H1 (cell line): Measurements from ENCODE around the gene UBE2E1. TPM values are rescaled to one million over a fixed set of nuclear protein-coding genes. Genes with fewer than 3 reads are reported as not detected.
A peak's percentile ranks its signal among the peaks of the same experiment; 100 is the strongest.

Source experiments
- CTCF ChIA-PET: fragments of 300-600 bp; sonication (Branson Sonifier 250); formaldehyde crosslinking; loops from one replicate; lab custom pipeline; 2021; ENCODE audit not compliant: partially characterized antibody; lab: Charles Lee
- POLR2A ChIA-PET: fragments of 300-600 bp; sonication (Branson Sonifier 250); formaldehyde crosslinking; loops from one replicate; lab custom pipeline; 2021; ENCODE audit warnings: inconsistent platforms; ENCODE audit not compliant: partially characterized antibody; lab: Charles Lee
- DNase-seq, 2 experiments: peaks; one replicate each; pipeline versions ENCODE4 v3.0.0 to v3.0.0-alpha.2; 2010 to 2022; ENCODE audit warnings: low spot score in 2 of 2, low read depth in 1 of 2, mixed read lengths in 1 of 2
- FAIRE-seq: peaks from 2 replicates; lab custom pipeline; 2011; peaks lifted over from hg19 to GRCh38; lab: Jason Lieb, UNC
- H2AFZ ChIP-seq: 2 replicates; pipeline ENCODE4 v1.8.1; 2012; ENCODE audit warnings: low read length, inconsistent platforms
- H2AK5ac ChIP-seq: 2 replicates; pipeline ENCODE4 v1.6.1; 2013; ENCODE audit warnings: low read depth, low read length
- H2BK120ac ChIP-seq: replicated peaks from 2 replicates; pipeline ENCODE3; 2013; ENCODE audit warnings: low read depth, low read length, inconsistent platforms
- H2BK12ac ChIP-seq: 2 replicates; pipeline ENCODE4 v1.6.1; 2013; ENCODE audit warnings: low read depth, low read length
- H2BK15ac ChIP-seq: 2 replicates; pipeline ENCODE4 v1.6.1; 2013; ENCODE audit warnings: low read length
- H2BK20ac ChIP-seq: 2 replicates; pipeline ENCODE4 v1.6.1; 2013; ENCODE audit warnings: low read length
- H2BK5ac ChIP-seq: 2 replicates; pipeline ENCODE4 v1.6.1; 2013; ENCODE audit warnings: low read depth, low read length
- H3K14ac ChIP-seq: 2 replicates; pipeline ENCODE4 v1.6.1; 2013; ENCODE audit warnings: inconsistent platforms; ENCODE audit not compliant: insufficient read length
- H3K18ac ChIP-seq: 2 replicates; pipeline ENCODE4 v1.6.1; 2013; ENCODE audit warnings: low read length; ENCODE audit errors: extremely low read depth
- H3K23ac ChIP-seq: 2 replicates; pipeline ENCODE4 v1.6.1; 2013; ENCODE audit warnings: inconsistent platforms; ENCODE audit not compliant: insufficient read length
- H3K23me2 ChIP-seq: 2 replicates; pipeline ENCODE4 v1.6.1; 2013; ENCODE audit warnings: low read depth, low read length
- H3K27ac ChIP-seq: 2 replicates; pipeline ENCODE4 v1.6.1; 2011; ENCODE audit warnings: low read depth, low read length, inconsistent platforms
- H3K27me3 ChIP-seq, 4 experiments: replicated peaks in 1 of 4; 1 replicate in 1 of 4; 2 replicates in 3 of 4; pipeline versions ENCODE4 v1.6.1 to v1.8.1; 2011 to 2013; ENCODE audit warnings: low read length in 3 of 4, mild to moderate bottlenecking in 3 of 4, inconsistent platforms in 2 of 4, mixed read lengths in 2 of 4, moderate library complexity in 1 of 4; ENCODE audit not compliant: control insufficient read depth in 3 of 4, insufficient read depth in 3 of 4; ENCODE audit errors: extremely low read depth in 1 of 4
- H3K36me3 ChIP-seq, 4 experiments: 2 replicates each; pipeline versions ENCODE4 v1.6.1 to v1.8.1; 2011 to 2013; ENCODE audit warnings: mild to moderate bottlenecking in 4 of 4, low read length in 3 of 4, moderate library complexity in 2 of 4, control low read depth in 1 of 4, inconsistent platforms in 1 of 4; ENCODE audit not compliant: insufficient read depth in 4 of 4, control insufficient read depth in 2 of 4
- H3K4ac ChIP-seq: replicated peaks from 2 replicates; pipeline ENCODE3; 2013; ENCODE audit warnings: low read length, low read depth, mixed read lengths, inconsistent platforms; ENCODE audit not compliant: insufficient read length
- H3K4me1 ChIP-seq, 4 experiments: replicated peaks in 1 of 4; 1 replicate in 1 of 4; 2 replicates in 3 of 4; pipeline versions ENCODE4 v1.6.1 to v1.8.1; 2011 to 2013; ENCODE audit warnings: low read length in 3 of 4, inconsistent platforms in 2 of 4, mixed read lengths in 1 of 4; ENCODE audit not compliant: insufficient read depth in 4 of 4, control insufficient read depth in 3 of 4
- H3K4me2 ChIP-seq, 2 experiments: 2 replicates each; pipeline versions ENCODE4 v1.6.1 to v1.8.1; 2011 to 2013; ENCODE audit warnings: low read depth in 2 of 2, low read length in 2 of 2, control low read depth in 1 of 2, inconsistent platforms in 1 of 2, mild to moderate bottlenecking in 1 of 2; ENCODE audit not compliant: insufficient read depth in 1 of 2
- H3K4me3 ChIP-seq, 4 experiments: fragments of 200-600, 300-600 bp in 1 of 4; sonication (generic), shearing (Covaris generic), sonication (Bioruptor Twin) in 1 of 4; 2 replicates each; pipeline versions ENCODE4 v1.5.1 to v1.8.1; 2011 to 2016; ENCODE audit warnings: low read length in 4 of 4, low read depth in 3 of 4, control low read depth in 2 of 4, inconsistent platforms in 2 of 4, mild to moderate bottlenecking in 2 of 4, mixed read lengths in 1 of 4, moderate library complexity in 1 of 4; ENCODE audit not compliant: insufficient read depth in 2 of 4; ENCODE audit errors: extremely low read depth in 1 of 4
- H3K56ac ChIP-seq: replicated peaks from 2 replicates; pipeline ENCODE3; 2013; ENCODE audit warnings: low read depth, mild to moderate bottlenecking, mixed read lengths, low read length, inconsistent platforms; ENCODE audit not compliant: insufficient read length
- H3K79me1 ChIP-seq: 2 replicates; pipeline ENCODE4 v1.6.1; 2013; ENCODE audit warnings: low read depth, low read length, control low read depth
- H3K79me2 ChIP-seq, 2 experiments: 2 replicates each; pipeline versions ENCODE4 v1.6.1 to v1.8.1; 2012 to 2013; ENCODE audit warnings: low read length in 2 of 2, mild to moderate bottlenecking in 2 of 2, inconsistent platforms in 1 of 2; ENCODE audit not compliant: insufficient read depth in 2 of 2, control insufficient read depth in 1 of 2
- H3K9ac ChIP-seq, 4 experiments: replicated peaks in 1 of 4; 1 replicate in 1 of 4; 2 replicates in 3 of 4; pipeline versions ENCODE4 v1.6.1 to v1.8.1; 2011 to 2013; ENCODE audit warnings: low read depth in 3 of 4, low read length in 3 of 4, control low read depth in 2 of 4, mild to moderate bottlenecking in 2 of 4, moderate library complexity in 2 of 4, inconsistent platforms in 1 of 4; ENCODE audit errors: extremely low read depth in 1 of 4
- H3K9me3 ChIP-seq, 2 experiments: 2 replicates each; pipeline versions ENCODE4 v1.6.1 to v1.8.1; 2012 to 2013; ENCODE audit warnings: mild to moderate bottlenecking in 2 of 2, moderate library complexity in 2 of 2, control low read depth in 1 of 2, inconsistent platforms in 1 of 2, low read depth in 1 of 2, low read length in 1 of 2, mixed read lengths in 1 of 2; ENCODE audit not compliant: insufficient read depth in 2 of 2
- H4K20me1 ChIP-seq, 2 experiments: replicated peaks in 1 of 2; 2 replicates each; pipeline versions ENCODE3 to v1.8.1; 2011 to 2013; ENCODE audit warnings: inconsistent platforms in 2 of 2, low read length in 2 of 2, mild to moderate bottlenecking in 1 of 2; ENCODE audit not compliant: insufficient read depth in 2 of 2, control insufficient read depth in 1 of 2
- H4K5ac ChIP-seq: 2 replicates; pipeline ENCODE4 v1.6.1; 2013; ENCODE audit warnings: low read length, low read depth, mixed read lengths, inconsistent platforms; ENCODE audit not compliant: insufficient read length
- H4K8ac ChIP-seq: 2 replicates; pipeline ENCODE4 v1.8.0; 2013; ENCODE audit warnings: mild to moderate bottlenecking, moderate library complexity, low read length, inconsistent platforms; ENCODE audit not compliant: insufficient read depth; ENCODE audit errors: extremely low read depth
- H4K91ac ChIP-seq: replicated peaks from 2 replicates; pipeline ENCODE3; 2013; ENCODE audit warnings: low read length, mixed read lengths, inconsistent platforms; ENCODE audit not compliant: insufficient read length
- ASH2L ChIP-seq: fragments of 200-600, 300-600 bp; sonication (generic); IDR thresholded peaks from one replicate; pipeline ENCODE4 v1.7.1; 2017; ENCODE audit warnings: low read length
- CHD1 ChIP-seq: IDR thresholded peaks from 2 replicates; pipeline ENCODE4 v1.6.1; 2012; ENCODE audit warnings: low read depth, low read length, improper control_type of control experiment
- CTCF ChIP-seq, 3 experiments: IDR thresholded peaks; 1 replicate in 2 of 3; 2 replicates in 1 of 3; pipeline versions ENCODE4 v1.5.1 to v1.6.1; 2011; ENCODE audit warnings: low read length in 3 of 3, mild to moderate bottlenecking in 3 of 3, inconsistent platforms in 2 of 3, low read depth in 1 of 3, moderate library complexity in 1 of 3; ENCODE audit not compliant: insufficient read depth in 1 of 3; ENCODE audit errors: control extremely low read depth in 1 of 3
- RAD21 ChIP-seq, 2 experiments: IDR thresholded peaks in 1 of 2; conservative IDR thresholded peaks in 1 of 2; 2 replicates each; pipeline ENCODE4 v1.6.1; 2011; ENCODE audit warnings: low read depth in 2 of 2, low read length in 2 of 2, improper control_type of control experiment in 1 of 2, inconsistent platforms in 1 of 2, mild to moderate bottlenecking in 1 of 2, moderate library complexity in 1 of 2
- SP2 ChIP-seq: IDR thresholded peaks from 2 replicates; pipeline ENCODE4 v1.6.1; 2012; ENCODE audit warnings: mild to moderate bottlenecking, low read length, inconsistent platforms
- TEAD4 ChIP-seq: IDR thresholded peaks from 2 replicates; pipeline ENCODE4 v1.6.1; 2012; ENCODE audit warnings: low read depth, low read length, inconsistent platforms, mixed read lengths
- WGBS, 2 experiments: shearing (Covaris generic) in 1 of 2; methylation state at CpG; one replicate each; pipeline versions ENCODE4 v1.1.6 to v1.1.7; 2013 to 2015; ENCODE audit warnings: low lambda C conversion rate in 2 of 2, mixed read lengths in 2 of 2, inconsistent platforms in 1 of 2, low coverage in 1 of 2, missing lambda C conversion rate in 1 of 2; ENCODE audit not compliant: insufficient replicate concordance in 2 of 2, insufficient coverage in 1 of 2, insufficient read length in 1 of 2; ENCODE audit errors: extremely low coverage in 1 of 2, missing lambda C conversion rate in 1 of 2; 5-methylcytosine and 5-hydroxymethylcytosine counted together
- polyA plus RNA-seq, 7 experiments: library from polyadenylated mRNA; depleted of rRNA in 3 of 7; stranded (reverse) in 5 of 7; unstranded in 2 of 7; fragments of >200 nt in 5 of 7; fragments of 200-250 nt in 2 of 7; gene quantifications; 1 replicate in 5 of 7; 2 replicates in 1 of 7; 4 replicates in 1 of 7; pipeline versions ENCODE4 v1.2.1 to v1.2.3, GENCODE V29; 2011 to 2013; ENCODE audit warnings: missing spikeins in 2 of 7, mixed read lengths in 2 of 7
- total RNA-seq: library from RNA; stranded (reverse); fragmentation: NEBNext Ultra II Directional; extraction: Animal tissue kit (Norgen Biotek cat#: 25700); gene quantifications from 2 replicates; pipeline ENCODE4 v1.2.1, GENCODE V29; 2021

Gene UBE2E1
- total and polyA plus RNA-seq, 2 of the 8 experiments (the other 6 are each of a cell fraction or from before 2014, with no cell fraction given), result 109 to 141 TPM

DNA sequence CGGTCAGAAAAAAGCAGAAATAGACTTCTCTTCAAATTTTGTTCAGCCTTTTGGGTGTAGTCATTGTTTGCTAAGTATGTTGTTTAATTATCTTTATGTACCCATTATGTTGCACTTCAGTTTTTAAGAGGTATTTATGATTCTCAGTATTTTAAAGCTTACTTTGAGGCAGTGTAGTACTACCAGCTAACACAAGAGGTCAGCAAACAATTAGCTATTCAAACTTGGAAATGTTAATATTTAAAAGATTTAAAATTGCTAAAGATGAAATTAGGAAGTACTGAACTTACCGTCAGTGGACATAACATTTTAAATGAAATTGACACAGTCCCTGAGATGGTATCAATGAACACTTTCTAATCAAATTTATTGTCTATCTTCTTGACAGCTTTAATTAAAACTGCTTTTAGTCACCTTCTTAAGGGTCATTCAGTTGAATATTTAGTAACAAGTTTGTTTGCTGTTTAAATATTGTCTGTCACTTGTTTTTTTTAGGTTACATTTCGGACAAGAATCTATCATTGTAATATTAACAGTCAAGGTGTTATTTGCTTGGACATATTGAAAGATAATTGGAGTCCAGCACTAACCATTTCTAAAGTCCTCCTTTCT is 83.0 kb downstream of the UBE2E1 start:
- no peak overlapping the region for H3K9ac ChIP-seq
- TF ChIP-seq SP2 (no peak), TEAD4 (no peak), RAD21 (IDR thresholded peaks at IDR 0.05 in 1 of 2, conservative IDR thresholded peaks at IDR 0.05 in 1 of 2; ENCODE audit: low read depth in 2 of 2, low read length in 2 of 2) (peak in 1 of 2 experiments; percentile 64), CHD1 (no peak), ASH2L (no peak), CTCF (IDR thresholded peaks at IDR 0.05; ENCODE audit: control extremely low read depth in 1 of 3, insufficient read depth in 1 of 3, low read depth in 1 of 3, low read length in 3 of 3) (peak in 2 of 3 experiments; percentile 5 to 53; a peak in 2 of 4 replicates)
- H4K5ac ChIP-seq, result no peak overlapping the region
- peaks cover 0 to 19% (median 8%) of the 10 kb centered on the region in 4 experiments; a peak in 4 of 8 replicates for H3K36me3 ChIP-seq
- no peak overlapping the region for H2BK20ac ChIP-seq
- no peak overlapping the region for H3K4me2 ChIP-seq
- H2BK15ac ChIP-seq, result no peak overlapping the region
- peaks cover 2% of the 10 kb centered on the region; the same call in 1 of the 2 replicates for H3K79me1 ChIP-seq
- no peak overlapping the region for H2AK5ac ChIP-seq
- ChIA-PET CTCF (interaction anchor here (0.6 to 4.0 kb wide), 41 partner anchors 9 to 240 kb away, joined by 3 to 34 read pairs (median 4); no protein-coding TSS in a partner anchor), POLR2A (interaction anchor here (0.7 to 9.0 kb wide), 6 partner anchors 11 to 146 kb away, joined by 3 to 143 read pairs (median 3); partner anchors contain the start of genes NKIRAS1 and RPL15)
- no peak for DNase-seq
- no peak overlapping the region for H2AFZ ChIP-seq
- no peak overlapping the region for H3K14ac ChIP-seq
- H4K20me1 ChIP-seq, result peaks cover 7 to 8% of the 10 kb centered on the region in 2 experiments
- H3K4me3 ChIP-seq, result no peak overlapping the region
- H3K56ac ChIP-seq, result no peak overlapping the region
- no peak overlapping the region for H4K8ac ChIP-seq
- no peak overlapping the region for H2BK120ac ChIP-seq
- no peak overlapping the region for H2BK12ac ChIP-seq
- no peak overlapping the region for H4K91ac ChIP-seq
- FAIRE-seq, result peak; percentile 58
- H3K23me2 ChIP-seq, result no peaks in the 10 kb centered on the region
- no peak overlapping the region for H3K18ac ChIP-seq
- no peaks in the 10 kb centered on the region for H3K27me3 ChIP-seq
- no peak overlapping the region for H3K4ac ChIP-seq
- H3K4me1 ChIP-seq, result peaks cover 0 to 7% (median 1%) of the 10 kb centered on the region in 4 experiments; a peak in 3 of 7 replicates
- H3K23ac ChIP-seq, result no peak overlapping the region
- no peak overlapping the region for H2BK5ac ChIP-seq
- H3K79me2 ChIP-seq, result peaks cover 0 to 18% of the 10 kb centered on the region in 2 experiments; a peak in 1 of 4 replicates
- H3K27ac ChIP-seq, result no peak overlapping the region
- 65% methylated on average over 3 of the region's 3 CpGs; no CpG with 5 or more reads in 1 of the 2 experiments for WGBS, 2 experiments
- no peaks in the 10 kb centered on the region for H3K9me3 ChIP-seq
